Measurements from ENCODE around the gene ARFGEF2. TPM values are rescaled to one million over a fixed set of nuclear protein-coding genes. Genes with fewer than 3 reads are reported as not detected.

The ARFGEF2 gene
- total RNA-seq, 1 donor from 2014 or later, result 16.6 TPM

- no peak for DNase-seq (ENCODE audit: low spot score)
- Histone ChIP-seq H3K27ac (no peak overlapping the region), H3K4me3 (no peak overlapping the region), H3K27me3 (no peaks in the 10 kb centered on the region), H3K36me3 (peaks cover 15% of the 10 kb centered on the region), H3K9ac (no peak overlapping the region), H4K20me1 (ENCODE audit: low read depth) (peaks cover 95% of the 10 kb centered on the region), H3F3A (ENCODE audit: low read depth) (no peaks in the 10 kb centered on the region), H3K4me2 (no peak overlapping the region), H3K4me1 (peaks cover 10% of the 10 kb centered on the region), H3K9me3 (ENCODE audit: low read depth) (no peaks in the 10 kb centered on the region), H2AFZ (replicated peaks) (no peak overlapping the region), H3K79me2 (ENCODE audit: low read depth) (peaks cover 100% of the 10 kb centered on the region)
- peaks cover 16% of the 10 kb centered on the region for H3K4me1 Mint-ChIP-seq
- peaks cover 2% of the 10 kb centered on the region for H3K27me3 Mint-ChIP-seq (ENCODE audit: insufficient read depth, low read depth)
- no peak overlapping the region for H3K4me3 Mint-ChIP-seq
- H3K27ac Mint-ChIP-seq, result no peak overlapping the region
- peaks cover 40% of the 10 kb centered on the region for H3K36me3 Mint-ChIP-seq
- peaks cover 2% of the 10 kb centered on the region for H3K9me3 Mint-ChIP-seq
- TF ChIP-seq EZH2phosphoT487 (IDR thresholded peaks at IDR 0.05) (no peak), EZH2 (IDR thresholded peaks at IDR 0.05) (no peak)
- TF ChIP-seq, protein P1, sequence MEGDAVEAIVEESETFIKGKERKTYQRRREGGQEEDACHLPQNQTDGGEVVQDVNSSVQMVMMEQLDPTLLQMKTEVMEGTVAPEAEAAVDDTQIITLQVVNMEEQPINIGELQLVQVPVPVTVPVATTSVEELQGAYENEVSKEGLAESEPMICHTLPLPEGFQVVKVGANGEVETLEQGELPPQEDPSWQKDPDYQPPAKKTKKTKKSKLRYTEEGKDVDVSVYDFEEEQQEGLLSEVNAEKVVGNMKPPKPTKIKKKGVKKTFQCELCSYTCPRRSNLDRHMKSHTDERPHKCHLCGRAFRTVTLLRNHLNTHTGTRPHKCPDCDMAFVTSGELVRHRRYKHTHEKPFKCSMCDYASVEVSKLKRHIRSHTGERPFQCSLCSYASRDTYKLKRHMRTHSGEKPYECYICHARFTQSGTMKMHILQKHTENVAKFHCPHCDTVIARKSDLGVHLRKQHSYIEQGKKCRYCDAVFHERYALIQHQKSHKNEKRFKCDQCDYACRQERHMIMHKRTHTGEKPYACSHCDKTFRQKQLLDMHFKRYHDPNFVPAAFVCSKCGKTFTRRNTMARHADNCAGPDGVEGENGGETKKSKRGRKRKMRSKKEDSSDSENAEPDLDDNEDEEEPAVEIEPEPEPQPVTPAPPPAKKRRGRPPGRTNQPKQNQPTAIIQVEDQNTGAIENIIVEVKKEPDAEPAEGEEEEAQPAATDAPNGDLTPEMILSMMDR (IDR thresholded peaks at IDR 0.05), result no peak
Observed at GRCh38 chr20:49052334-49052733, 130.8 kb downstream of the ARFGEF2 start.

GRCh38 chr20:49054056-49054643 lies 132.6 kb downstream of the ARFGEF2 start:
- peaks cover 96% of the 10 kb centered on the region for H4K20me1 ChIP-seq (ENCODE audit: low read depth)
- no peak overlapping the region for H3K4me3 Mint-ChIP-seq

DNA sequence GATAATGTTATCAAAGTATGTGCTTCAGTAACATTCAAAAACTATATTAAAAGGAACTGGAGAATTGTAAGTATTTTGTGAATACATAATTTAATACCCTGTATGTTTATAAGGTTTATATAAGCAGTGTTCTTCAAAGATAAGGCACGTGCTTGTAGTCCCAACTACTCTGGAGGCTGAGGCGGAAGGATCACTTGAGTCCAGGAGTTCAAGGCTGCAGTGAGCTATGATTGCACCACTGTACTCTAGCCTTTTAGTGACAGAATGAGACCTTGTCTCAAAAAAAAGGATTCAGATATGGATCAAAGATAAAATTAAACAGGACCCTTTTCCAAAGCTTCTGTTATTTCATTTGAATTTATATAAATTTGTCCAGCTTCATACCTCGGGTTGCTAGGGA lies 141.8 kb downstream of the ARFGEF2 start:
- H3K27me3 Mint-ChIP-seq (ENCODE audit: insufficient read depth, low read depth), result peaks cover 2% of the 10 kb centered on the region
- Histone ChIP-seq H3K4me3 (no peak overlapping the region), H4K20me1 (ENCODE audit: low read depth) (peaks cover 66% of the 10 kb centered on the region), H2AFZ (replicated peaks) (no peak overlapping the region), H3F3A (ENCODE audit: low read depth) (peaks cover 24% of the 10 kb centered on the region), H3K9ac (no peak overlapping the region), H3K9me3 (ENCODE audit: low read depth) (no peaks in the 10 kb centered on the region), H3K36me3 (peaks cover 64% of the 10 kb centered on the region), H3K27ac (no peak overlapping the region), H3K4me1 (no peaks in the 10 kb centered on the region), H3K79me2 (ENCODE audit: low read depth) (peaks cover 99% of the 10 kb centered on the region), H3K4me2 (no peak overlapping the region), H3K27me3 (no peaks in the 10 kb centered on the region)
- H3K36me3 Mint-ChIP-seq, result peaks cover 17% of the 10 kb centered on the region
- DNase-seq (ENCODE audit: low spot score), result no peak
- H3K9me3 Mint-ChIP-seq, result no peaks in the 10 kb centered on the region
- TF ChIP-seq, protein P1 (IDR thresholded peaks at IDR 0.05), result no peak
- TF ChIP-seq EZH2phosphoT487 (IDR thresholded peaks at IDR 0.05), result no peak
- TF ChIP-seq EZH2 (IDR thresholded peaks at IDR 0.05), result no peak
- no peaks in the 10 kb centered on the region for H3K4me1 Mint-ChIP-seq
- no peak overlapping the region for H3K4me3 Mint-ChIP-seq
- H3K27ac Mint-ChIP-seq, result no peak overlapping the region

More at GRCh38 chr20:49054056-49054643, 132.6 kb downstream of the ARFGEF2 start:
- no peaks in the 10 kb centered on the region for H3K4me1 ChIP-seq
- Mint-ChIP-seq H3K27ac (no peak overlapping the region), H3K27me3 (ENCODE audit: insufficient read depth, low read depth) (peaks cover 2% of the 10 kb centered on the region), H3K4me1 (peaks cover 6% of the 10 kb centered on the region), H3K36me3 (peaks cover 32% of the 10 kb centered on the region), H3K9me3 (no peaks in the 10 kb centered on the region)
- H3K9ac ChIP-seq, result no peak overlapping the region
- TF ChIP-seq EZH2phosphoT487 (IDR thresholded peaks at IDR 0.05) (no peak), EZH2 (IDR thresholded peaks at IDR 0.05) (no peak)
- TF ChIP-seq, protein P1 (IDR thresholded peaks at IDR 0.05), result no peak
- H2AFZ ChIP-seq (replicated peaks), result no peak overlapping the region
- no peaks in the 10 kb centered on the region for H3K27me3 ChIP-seq
- H3K27ac ChIP-seq, result peak overlapping the region; percentile 66
- peaks cover 20% of the 10 kb centered on the region for H3K36me3 ChIP-seq
- H3K9me3 ChIP-seq (ENCODE audit: low read depth), result no peaks in the 10 kb centered on the region
- no peak overlapping the region for H3K4me2 ChIP-seq
- H3K79me2 ChIP-seq (ENCODE audit: low read depth), result peaks cover 100% of the 10 kb centered on the region
- no peak for DNase-seq (ENCODE audit: low spot score)
- no peak overlapping the region for H3K4me3 ChIP-seq
- no peaks in the 10 kb centered on the region for H3F3A ChIP-seq (ENCODE audit: low read depth)

Data from neural progenitor cell (in vitro differentiated cells).